ENCODE data around the gene WBP4.

DNA sequence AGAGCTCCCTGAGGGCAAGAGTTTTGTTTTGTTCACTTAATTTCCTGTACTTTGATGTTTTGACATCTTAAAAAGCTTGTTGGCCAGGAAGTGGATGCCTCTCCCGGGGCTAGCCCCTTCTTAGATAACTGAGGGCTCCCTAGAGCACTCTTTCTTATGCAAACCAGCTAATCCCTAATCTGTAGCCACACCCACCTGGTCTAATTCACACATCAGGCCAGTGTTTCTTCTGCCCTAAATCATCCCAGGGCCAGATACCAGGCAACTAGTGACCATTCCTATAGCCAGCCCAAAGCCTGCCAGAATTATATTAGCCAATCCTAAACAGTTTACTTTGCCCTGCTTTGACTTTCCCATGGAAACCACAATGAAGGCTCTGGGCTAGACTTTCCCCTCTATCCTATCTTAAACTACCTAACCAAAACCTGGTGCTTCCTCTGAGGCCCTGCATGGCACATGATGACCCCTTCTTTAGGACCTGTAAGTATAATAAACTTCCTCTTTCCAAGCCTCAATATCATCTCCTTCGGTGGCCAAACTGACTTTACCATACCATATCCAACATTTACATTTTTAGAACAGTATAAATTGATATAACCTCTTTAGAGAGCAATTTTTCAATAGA lies 24.8 kb downstream of the WBP4 start:
- TF ChIP-seq GATA2 (IDR thresholded peaks at IDR 0.05; ENCODE audit: low read depth, low read length) (no peak), GATA3 (IDR thresholded peaks at IDR 0.05; ENCODE audit: low read depth, low read length) (no peak)
